Measurements from ENCODE around the gene GRIK3.

Gene GRIK3

DNA sequence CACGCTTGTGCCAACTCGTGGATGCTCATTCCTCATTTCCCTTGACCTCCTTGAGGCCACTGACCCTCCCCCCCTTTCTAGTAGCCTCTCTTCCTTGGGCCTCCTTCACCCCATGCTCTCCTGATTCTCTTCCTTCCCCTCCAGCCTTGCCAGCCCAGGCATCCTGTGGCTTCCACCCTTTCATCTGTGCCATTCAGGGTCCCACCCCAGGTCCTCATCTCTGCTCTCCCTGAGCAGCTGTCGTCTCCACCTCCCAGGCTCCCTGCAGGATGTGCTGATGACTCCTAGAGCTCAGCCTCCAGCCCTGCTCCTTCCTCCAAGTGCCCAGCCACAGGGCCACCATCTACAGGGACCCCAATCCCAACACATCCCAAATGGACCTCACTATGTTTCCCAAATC is 197.4 kb downstream of the GRIK3 start:
- no peaks in the 10 kb centered on the region for H3K4me1 ChIP-seq (ENCODE audit: control insufficient read depth, low read length)
- no peak for TF ChIP-seq CTCF (IDR thresholded peaks at IDR 0.05; ENCODE audit: low read depth, low read length, poor library complexity, severe bottlenecking)
- no peak overlapping the region for H3K27ac ChIP-seq (ENCODE audit: low read depth, low read length)
- no peaks in the 10 kb centered on the region for H4K20me1 ChIP-seq (ENCODE audit: control insufficient read depth, insufficient read depth, low read depth, low read length)
- no peaks in the 10 kb centered on the region for H3K9me2 ChIP-seq (replicated peaks; ENCODE audit: control insufficient read depth, low read length)
- no peaks in the 10 kb centered on the region for H3K79me2 ChIP-seq (ENCODE audit: control insufficient read depth, low read length)
- no peaks in the 10 kb centered on the region for H3K27me3 ChIP-seq (ENCODE audit: control insufficient read depth, low read length)
- no peaks in the 10 kb centered on the region for H3F3A ChIP-seq (ENCODE audit: control insufficient read depth, insufficient read depth)
- no peaks in the 10 kb centered on the region for H3K36me3 ChIP-seq (ENCODE audit: control insufficient read depth, low read length)
- no peak overlapping the region for H3K4me2 ChIP-seq (ENCODE audit: low read length)
- H3K4me3 ChIP-seq (ENCODE audit: low read length) = no peak overlapping the region
- no peaks in the 10 kb centered on the region for H3K9me3 ChIP-seq (ENCODE audit: control insufficient read depth, insufficient read depth, low read length)

- H3K27me3 ChIP-seq (ENCODE audit: control insufficient read depth, low read length) = no peaks in the 10 kb centered on the region
- H3K9me3 ChIP-seq (ENCODE audit: control insufficient read depth, insufficient read depth, low read length) = no peaks in the 10 kb centered on the region
- H3K9me2 ChIP-seq (replicated peaks; ENCODE audit: control insufficient read depth, low read length) = no peaks in the 10 kb centered on the region
- no peak overlapping the region for H3K27ac ChIP-seq (ENCODE audit: low read depth, low read length)
- no peaks in the 10 kb centered on the region for H3K79me2 ChIP-seq (ENCODE audit: control insufficient read depth, low read length)
- H3F3A ChIP-seq (ENCODE audit: control insufficient read depth, insufficient read depth) = no peaks in the 10 kb centered on the region
- no peak overlapping the region for H3K4me3 ChIP-seq (ENCODE audit: low read length)
- no peak overlapping the region for H3K4me2 ChIP-seq (ENCODE audit: low read length)
- no peaks in the 10 kb centered on the region for H3K36me3 ChIP-seq (ENCODE audit: control insufficient read depth, low read length)
- TF ChIP-seq CTCF (IDR thresholded peaks at IDR 0.05; ENCODE audit: low read depth, low read length, poor library complexity, severe bottlenecking) (no peak), EZH2phosphoT487 (IDR thresholded peaks at IDR 0.05; ENCODE audit: borderline replicate concordance, low read length) (no peak)
- no peaks in the 10 kb centered on the region for H3K4me1 ChIP-seq (ENCODE audit: control insufficient read depth, low read length)
- H4K20me1 ChIP-seq (ENCODE audit: control insufficient read depth, insufficient read depth, low read depth, low read length) = no peaks in the 10 kb centered on the region
Observed at GRCh38 chr1:36836196-36836883, 198.0 kb downstream of the GRIK3 start.

DNA sequence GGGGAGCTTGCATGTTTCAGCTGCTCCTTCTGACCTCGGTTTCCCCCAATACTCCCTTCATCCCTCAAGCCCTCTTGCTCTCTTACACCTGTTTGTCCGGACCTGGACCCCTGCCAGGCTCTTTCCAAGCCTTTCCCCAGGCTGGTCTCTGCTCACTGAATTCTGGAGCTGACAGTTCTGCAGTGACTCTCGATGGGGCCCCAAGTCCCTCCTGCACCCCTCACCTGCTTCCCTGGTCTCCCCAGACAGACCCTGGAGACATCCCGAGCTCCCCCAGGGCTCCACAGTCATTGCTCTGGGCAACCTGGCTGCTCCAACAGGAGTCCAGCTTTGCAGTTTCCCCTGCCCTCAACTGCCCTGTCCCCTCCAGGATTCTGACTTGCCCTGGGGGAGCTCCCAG is 198.6 kb downstream of the GRIK3 start:
- TF ChIP-seq EZH2phosphoT487 (IDR thresholded peaks at IDR 0.05; ENCODE audit: borderline replicate concordance, low read length) = no peak
- TF ChIP-seq CTCF (IDR thresholded peaks at IDR 0.05; ENCODE audit: low read depth, low read length, poor library complexity, severe bottlenecking) = no peak
- Histone ChIP-seq H3K9me3 (ENCODE audit: control insufficient read depth, insufficient read depth, low read length) (no peaks in the 10 kb centered on the region), H3K79me2 (ENCODE audit: control insufficient read depth, low read length) (no peaks in the 10 kb centered on the region), H3K27me3 (ENCODE audit: control insufficient read depth, low read length) (no peaks in the 10 kb centered on the region), H4K20me1 (ENCODE audit: control insufficient read depth, insufficient read depth, low read depth, low read length) (no peaks in the 10 kb centered on the region), H3F3A (ENCODE audit: control insufficient read depth, insufficient read depth) (no peaks in the 10 kb centered on the region), H3K36me3 (ENCODE audit: control insufficient read depth, low read length) (no peaks in the 10 kb centered on the region), H3K4me3 (ENCODE audit: low read length) (no peak overlapping the region), H3K27ac (ENCODE audit: low read depth, low read length) (no peak overlapping the region), H3K4me2 (ENCODE audit: low read length) (no peak overlapping the region), H3K4me1 (ENCODE audit: control insufficient read depth, low read length) (no peaks in the 10 kb centered on the region), H3K9me2 (replicated peaks; ENCODE audit: control insufficient read depth, low read length) (no peaks in the 10 kb centered on the region)

All from DOHH2 (cell line).